GM19193 (cell line): ENCODE data around the gene APOBR.

Experiments used
- POLR2A ChIP-seq: IDR thresholded peaks from 4 replicates; pipeline ENCODE4 v1.6.1; 2011; ENCODE audit not compliant: insufficient read depth, insufficient read length; ENCODE audit errors: extremely low read depth

The APOBR gene

DNA sequence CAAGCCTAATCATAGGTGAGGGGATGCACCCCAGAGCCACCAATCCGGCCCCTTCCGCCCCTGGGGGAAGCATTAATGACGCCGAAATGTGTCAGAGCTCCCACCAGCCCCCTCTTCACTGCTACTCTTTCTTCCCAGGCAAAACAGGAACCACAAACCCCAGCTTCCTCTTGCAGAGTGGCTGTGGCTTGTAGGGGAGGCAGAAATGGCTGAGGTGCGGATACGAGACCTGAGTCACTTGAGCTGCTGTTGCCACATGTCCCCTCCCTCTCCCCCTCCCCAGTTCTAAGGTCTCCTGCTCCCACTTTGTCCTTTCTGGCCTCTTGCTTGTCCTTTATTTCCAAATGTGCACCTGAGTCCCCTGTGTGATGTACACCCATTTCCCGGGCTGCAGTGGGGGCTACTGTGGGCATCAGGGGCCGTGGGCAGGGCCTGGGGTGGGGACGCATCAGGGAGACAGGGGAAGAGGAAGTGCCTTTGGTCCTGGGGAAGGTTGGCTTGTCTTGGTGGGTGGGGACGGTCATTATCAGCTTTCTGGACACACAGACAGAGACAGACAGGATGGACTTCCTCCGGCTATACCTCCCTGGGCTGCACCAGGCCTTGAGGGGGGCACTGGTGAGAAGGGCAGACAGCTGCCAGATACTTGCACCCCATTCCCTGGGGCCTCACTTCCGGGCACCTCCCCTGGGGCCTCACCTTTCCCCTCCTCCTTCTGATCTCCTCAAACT lies at the start of gene APOBR:
APOBR (plus strand) TSS at position 523 of the 731 bp plus-strand sequence; CDS start at position 562, 39 bp downstream.
- peak; percentile 79 for TF ChIP-seq POLR2A

DNA sequence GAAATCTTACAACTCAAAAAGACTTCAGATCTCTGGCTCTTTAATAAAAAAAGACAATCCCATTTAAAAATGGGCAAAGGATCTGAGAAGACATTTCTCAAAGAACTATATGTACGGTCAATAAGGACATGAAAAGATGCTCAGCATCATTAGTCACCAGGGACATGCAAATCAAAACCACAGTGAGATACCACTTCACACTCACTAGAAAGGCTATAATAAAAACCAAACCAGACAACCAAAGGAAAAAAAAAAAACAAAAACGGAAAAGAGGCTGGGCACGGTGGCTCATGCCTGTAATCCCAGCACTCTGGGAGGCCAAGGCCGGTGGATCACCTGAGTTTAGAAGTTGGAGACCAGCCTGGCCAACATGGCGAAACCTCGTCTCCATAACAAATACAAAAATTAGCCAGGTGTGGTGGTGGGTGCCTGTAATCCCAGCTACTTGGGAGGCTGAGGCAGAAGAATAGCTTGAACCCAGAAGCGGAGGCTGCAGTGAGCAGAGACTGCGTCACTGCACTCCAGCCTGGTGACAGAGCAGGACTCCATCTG lies 20.7 kb upstream of the APOBR start:
- TF ChIP-seq POLR2A = no peak

- no peak for TF ChIP-seq POLR2A
Measured at GRCh38 chr16:28475221-28475620, 19.2 kb upstream of the APOBR start.

GRCh38 chr16:28477311-28477920 lies 17.0 kb upstream of the APOBR start:
- no peak for TF ChIP-seq POLR2A

DNA sequence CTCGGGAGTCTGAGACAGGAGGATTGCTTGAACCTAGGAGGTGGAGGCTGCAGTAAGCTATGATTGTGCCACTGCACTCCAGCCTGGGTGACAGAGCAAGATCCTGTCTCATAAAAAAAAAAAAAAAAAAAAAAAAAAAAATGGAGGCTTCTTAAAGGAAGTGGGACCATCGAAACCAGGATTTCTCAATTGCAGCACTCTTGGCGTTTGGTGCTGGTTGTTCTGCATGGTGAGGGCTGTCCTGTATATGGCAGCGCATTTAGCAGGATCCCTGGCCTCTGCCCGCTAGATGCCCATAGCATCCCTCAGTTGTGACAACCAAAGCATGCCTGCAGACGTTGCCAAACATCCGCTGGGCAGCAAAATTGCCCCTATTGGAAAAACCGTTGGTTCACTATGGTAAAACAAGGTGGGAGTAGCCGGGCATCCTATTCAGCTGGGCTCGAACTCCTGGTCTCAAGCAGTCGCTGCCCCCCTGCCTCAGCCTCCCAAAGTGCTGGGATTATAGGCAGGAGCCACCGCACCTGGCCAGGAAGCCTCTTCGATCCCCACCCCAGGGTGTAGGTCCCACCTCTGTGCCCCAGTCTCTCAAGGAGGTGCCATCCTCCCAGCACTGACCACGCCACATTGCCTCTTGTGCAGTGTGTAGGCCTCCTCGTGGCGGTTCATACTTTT lies 15.8 kb upstream of the APOBR start:
- no peak for TF ChIP-seq POLR2A

DNA sequence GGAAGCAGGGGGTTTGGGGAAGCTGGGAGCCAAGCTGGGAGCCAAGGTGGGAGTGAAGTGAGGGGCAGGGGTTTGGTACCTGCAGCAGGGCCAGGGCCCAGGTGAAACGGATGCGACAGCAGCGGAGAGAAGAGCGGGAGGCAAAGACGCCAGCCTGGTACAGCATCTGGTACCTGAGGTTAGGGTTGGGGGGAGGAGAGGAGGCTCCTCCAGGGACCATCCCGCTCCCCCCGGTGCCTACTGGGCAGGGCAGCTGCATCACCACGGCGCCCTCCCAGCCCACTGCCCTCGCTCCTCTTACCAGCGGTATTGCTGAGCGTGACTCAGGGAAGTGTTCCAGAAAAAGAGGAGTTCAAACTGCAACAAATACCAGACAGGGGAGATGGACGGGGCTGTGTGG lies 12.4 kb upstream of the APOBR start:
- no peak for TF ChIP-seq POLR2A

DNA sequence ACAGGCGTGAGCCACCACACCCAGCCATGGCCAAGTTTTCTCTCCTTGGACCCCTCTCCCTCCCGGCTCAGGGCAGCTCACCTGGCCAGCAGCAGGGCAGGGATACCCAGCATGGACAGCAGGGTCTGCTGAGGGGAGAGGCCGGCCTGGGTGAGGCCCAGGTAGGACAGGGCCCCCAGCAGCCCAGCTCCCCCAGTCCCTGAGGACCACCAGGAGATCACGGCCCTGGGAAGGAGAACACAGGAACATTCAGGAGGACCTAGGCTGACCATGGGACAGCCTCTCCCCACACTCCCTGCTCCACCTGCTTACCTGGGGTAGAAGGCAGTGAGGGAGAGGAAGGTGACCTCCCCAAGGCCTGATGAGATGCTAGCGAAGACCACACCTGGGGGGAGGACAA lies 8.2 kb upstream of the APOBR start:
- TF ChIP-seq POLR2A = no peak

GRCh38 chr16:28491230-28491969 lies 3.0 kb upstream of the APOBR start:
- TF ChIP-seq POLR2A = no peak

DNA sequence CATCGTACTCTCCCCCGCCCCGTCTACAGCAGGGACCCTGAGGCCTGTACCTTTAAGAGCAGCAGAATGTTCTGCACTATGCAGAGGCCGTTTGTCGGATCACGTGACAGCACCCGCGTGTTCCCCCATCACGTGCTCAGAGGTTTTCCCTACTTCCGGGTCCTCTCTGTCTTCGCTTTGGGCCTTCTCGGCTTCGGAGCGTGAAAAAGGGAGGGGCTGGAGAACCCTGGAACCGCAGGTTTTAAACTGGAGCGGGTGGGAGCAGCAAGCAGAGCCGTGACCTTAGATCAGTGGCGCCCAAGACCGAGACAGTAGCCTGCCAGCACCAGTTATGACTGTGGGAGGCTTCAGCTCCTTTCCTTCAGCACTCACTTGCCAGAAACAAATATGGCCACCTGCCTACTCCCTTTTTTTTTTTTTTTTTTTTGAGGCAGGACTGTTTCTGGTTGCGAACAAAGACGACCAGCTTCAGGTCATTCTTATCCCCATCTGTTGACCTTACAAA lies 2.4 kb upstream of the APOBR start, which contains the start of gene CLN3:
CLN3 (minus strand) TSS at position 105 of the 505 bp plus-strand sequence. CDS start 315 bp downstream, outside the sequence.
- peak; percentile 39 for TF ChIP-seq POLR2A

DNA sequence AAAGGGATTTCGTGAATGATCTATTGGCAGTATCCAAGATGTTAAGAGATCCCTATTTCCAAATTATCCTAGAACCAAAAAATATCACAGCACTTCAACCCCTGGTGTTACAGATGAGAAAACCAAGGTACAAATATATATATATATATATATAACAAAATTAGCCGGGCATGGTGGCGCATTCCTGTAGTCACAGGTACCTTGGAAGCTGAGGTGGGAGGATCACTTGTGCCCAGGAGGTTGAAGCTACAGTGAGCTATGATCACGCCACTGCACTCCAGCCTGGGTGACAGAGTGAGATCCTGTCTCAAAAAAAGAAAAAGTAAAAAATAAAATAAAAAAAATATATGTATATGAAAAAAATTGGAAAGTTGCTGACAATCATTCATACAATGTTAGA lies 1.9 kb upstream of the APOBR start:
- TF ChIP-seq POLR2A = no peak

DNA sequence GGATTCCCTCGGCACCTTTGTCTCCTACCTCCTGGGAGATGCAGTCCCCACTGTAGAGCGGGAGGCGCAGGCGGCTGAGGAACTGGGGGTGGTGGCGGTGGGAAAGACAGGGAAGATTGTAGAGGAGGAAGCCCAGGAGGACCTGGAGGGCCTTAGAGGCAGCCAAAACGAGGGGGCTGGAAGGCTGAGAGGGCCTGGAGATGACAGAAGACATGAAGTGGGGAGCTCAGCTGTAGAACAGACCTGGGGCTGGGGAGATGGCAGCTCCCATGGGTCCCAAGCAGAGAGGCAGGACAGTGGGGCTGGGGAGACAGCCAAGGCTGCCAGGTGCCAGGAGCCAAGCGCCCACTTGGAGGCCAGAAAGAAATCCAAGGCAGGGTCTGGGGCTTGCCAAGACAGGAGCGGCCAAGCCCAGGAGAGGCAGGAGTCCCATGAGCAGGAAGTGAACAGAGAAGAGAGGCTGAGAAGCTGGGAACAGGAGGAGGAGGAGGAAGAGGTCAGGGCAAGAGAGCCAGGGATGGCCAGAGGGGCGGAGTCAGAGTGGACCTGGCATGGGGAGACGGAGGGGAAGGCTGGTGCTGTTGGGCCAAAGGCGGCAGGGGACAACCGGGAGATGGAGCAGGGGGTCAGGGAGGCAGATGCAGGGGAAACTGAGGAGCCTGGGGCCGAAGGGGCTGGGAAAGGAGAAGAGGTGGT lies 803 bp downstream of the APOBR start:
- TF ChIP-seq POLR2A = no peak

- no peak for TF ChIP-seq POLR2A
Measured at GRCh38 chr16:28495795-28496749, 1.6 kb downstream of the APOBR start.

DNA sequence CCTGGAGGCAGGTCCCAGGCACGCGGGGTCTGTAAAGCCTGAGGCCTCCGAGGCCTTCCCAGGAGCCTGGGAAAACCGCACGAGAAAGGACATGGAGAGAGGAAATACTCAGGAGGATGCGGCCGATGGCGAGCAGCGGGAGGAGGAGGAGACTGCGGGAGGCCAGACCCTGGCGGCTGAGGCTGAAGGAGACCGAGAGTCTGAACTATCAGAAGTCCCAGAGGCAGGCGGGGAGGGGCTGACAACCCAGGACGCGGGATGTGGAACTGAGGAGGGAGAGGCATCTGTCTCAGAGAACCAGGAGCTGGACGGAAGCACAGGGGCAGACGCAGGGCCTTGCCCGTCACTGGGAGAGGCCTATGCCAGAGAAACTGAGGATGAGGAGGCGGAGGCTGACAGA lies 2.4 kb downstream of the APOBR start:
- no peak for TF ChIP-seq POLR2A
